Stimulated activated CD8-positive, alpha-beta memory T cell treated with anti-CD3 and anti-CD28 coated beads, Interleukin-15, amount 100 ng/mL, for 1 hour (primary cell): ENCODE results near the gene PREX1.

Experiments
- DNase-seq: peaks from one replicate; pipeline ENCODE4 v3.0.0-alpha.2; 2020; ENCODE audit warnings: low read depth

PREX1 gene

DNA sequence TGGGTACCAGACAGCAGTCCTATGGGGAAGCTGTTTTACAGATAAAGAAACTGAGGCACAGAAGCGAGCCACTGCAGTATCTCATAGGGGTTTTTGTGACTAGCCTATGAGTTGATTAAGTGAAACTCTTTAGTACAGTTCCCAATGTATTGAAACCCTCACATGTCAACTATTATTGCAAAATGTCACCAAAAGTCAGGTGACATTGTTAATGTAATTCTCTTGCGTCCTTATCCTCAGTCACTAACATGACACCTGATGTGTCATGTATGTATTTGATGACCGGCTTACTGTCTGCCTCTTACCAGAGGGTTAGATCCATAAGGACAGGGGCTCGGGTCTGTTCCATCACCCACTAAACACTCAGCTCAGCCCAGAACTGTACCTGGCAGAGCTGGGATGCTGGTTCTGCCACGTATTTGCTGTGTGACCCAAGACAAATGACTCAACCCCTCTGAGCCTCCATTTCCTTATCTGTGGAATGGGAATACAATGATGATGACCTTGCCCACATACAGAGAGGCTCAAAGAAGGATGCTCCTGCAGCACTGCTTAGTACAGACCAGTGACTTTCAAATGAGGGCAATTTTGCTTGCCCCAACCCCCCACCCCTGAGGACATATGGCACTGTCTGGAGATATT is 32.9 kb downstream of the PREX1 start:
- no peak for DNase-seq

DNA sequence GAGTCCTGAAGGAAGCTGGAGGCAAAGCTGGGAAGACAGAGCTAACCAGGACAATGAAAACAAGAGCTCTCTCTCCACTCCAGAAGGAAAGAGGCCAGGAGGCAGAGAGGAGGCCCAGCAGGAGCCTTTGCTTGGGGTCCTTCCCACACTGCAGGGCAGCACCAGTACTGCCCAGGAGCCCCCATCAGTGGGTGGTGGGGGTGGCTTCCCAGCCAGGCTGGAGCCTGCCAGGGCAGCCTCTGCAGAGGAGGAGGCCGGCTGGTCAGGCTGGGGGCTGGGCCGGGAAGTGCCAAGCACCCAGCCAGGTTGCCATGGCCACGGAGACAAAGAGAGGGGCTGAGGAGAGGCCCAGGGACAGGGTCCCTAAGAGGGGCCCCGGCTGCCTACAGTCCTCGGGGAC is 33.4 kb downstream of the PREX1 start:
- no peak for DNase-seq

DNA sequence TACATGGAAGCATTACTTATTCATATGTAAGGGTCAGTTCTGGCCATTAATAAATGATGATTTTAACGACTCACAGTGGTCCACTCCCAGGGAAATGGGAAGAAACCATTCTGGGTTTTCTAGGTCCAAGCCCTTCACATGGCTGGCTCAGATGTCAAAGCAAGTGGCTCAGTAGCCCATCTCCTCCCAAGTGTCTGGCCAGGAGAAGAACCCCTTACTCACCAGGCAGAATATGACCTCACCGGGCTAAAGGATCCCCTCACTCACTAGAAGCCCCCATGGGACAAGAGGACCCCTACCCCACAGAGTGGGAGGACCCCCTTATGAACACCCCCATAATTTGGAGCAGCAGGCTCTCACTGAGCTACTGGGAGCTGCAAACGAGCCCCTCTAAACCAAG is 34.0 kb downstream of the PREX1 start:
- no peak for DNase-seq

DNA sequence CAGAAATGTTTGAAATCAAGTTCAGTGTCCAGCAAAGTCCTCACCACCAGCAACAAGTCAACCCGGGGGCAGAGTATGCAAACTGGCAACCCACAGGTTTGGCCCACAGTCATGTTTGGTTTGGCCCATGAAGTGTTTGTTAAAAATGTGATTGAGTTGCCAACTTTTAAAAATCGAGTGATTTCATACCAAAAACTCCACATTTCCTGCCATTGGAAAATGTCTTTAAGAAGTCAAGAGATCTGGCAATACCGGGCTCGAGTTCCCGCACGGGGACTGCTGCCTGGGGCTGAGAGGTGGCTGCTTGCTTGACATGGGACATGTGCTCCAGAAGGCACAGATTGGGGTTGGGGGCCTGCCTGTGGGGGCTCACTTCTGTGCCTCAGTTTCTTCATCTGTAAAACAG is 36.1 kb downstream of the PREX1 start:
- DNase-seq: no peak

DNA sequence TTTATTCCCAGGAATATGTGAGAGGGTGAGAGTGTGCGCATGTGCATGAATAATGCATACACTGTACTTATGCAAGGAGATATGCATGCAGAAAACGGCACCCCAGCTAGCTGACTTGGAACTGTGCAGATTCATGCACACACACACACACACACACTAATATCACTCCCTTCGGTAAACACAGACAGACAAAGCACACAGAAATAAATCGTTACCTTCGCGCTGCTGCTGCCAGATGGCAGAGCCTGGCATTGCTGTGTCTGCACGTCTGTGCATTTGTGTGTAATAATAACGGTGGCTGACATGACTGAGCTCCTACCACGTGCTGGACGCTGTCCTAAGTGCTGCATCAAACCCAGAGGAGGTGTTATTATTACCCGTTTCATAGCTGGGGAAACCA is 36.8 kb downstream of the PREX1 start:
- no peak for DNase-seq

DNA sequence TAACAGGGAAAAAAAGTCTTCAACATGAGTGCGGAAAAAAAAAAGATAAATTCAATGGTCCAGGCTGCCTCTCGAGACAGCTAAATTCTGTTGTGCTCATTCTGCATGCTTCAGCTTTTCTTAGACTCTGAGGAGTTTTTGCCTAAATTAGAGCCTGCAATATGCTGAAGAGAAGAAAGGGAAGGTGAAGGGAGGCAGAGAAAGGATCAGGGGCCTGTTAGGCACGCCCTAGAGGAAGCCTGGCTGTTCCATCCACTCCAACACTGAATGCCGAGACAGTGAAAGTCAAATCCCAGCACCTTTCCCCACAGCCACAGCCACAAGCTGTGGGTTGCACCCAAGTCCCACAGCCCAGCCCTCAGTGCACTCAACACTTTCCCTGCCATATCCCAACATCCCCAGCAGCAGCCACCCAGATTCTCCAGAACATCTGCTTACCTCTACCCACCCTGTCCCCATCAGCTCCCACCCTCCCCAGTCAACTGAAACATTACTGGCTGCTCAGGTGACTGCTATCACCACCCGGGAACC is 37.3 kb downstream of the PREX1 start:
- DNase-seq: no peak

DNA sequence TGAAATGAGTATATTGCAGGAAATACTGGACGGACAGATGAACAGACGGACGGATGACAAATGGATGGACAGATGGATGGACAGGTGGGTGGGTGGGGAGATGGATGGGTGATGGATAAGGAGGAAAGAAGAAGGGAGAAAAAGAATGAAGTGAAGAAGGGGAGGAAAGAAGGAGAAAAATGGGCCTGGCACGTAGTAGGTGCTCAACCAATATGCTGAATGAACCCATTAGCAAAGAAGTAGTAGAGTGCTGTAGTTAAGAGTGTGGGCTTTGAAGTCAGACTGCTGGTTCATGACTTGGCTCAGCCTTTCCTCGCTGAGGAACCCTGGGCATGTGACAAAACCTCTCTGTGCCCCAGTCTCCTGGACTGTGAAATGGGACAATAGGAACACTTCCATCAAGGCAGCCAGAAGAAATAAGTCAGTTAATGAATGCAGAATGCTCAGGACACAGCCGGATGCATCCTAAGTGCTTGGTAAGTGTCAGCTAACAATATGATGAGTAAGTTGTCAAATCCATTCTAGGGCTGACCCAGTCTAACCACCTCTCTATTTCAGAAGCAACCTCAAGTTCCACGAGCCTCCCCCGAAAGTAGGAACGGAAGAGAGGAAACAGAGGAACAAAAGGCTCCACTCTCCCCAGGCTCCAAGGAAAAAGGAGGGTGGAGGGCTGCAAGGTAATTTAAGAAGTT is 37.9 kb downstream of the PREX1 start:
- DNase-seq: no peak

DNA sequence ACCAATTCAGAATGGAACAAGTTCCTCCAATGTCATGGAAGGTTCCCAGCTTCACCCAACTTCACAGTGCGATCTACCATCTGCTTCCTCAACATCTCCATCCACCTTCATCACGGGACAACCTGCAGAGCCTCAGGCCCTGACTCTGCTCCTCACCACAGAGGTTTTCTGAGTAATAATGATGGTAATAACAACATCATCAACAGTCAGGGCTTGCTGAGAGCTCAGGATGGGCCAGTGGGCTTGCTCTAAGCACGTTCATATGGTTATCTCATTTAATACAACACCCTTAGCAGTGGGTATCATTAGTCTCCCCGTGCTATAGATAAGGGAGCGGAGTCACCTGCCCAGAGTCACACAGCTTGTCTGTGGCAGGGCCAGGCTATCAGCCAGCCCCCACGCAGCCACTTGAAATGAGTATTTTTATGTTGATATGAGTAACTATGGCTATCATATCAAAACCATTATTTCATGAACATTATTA is 38.6 kb downstream of the PREX1 start:
- DNase-seq: no peak

DNA sequence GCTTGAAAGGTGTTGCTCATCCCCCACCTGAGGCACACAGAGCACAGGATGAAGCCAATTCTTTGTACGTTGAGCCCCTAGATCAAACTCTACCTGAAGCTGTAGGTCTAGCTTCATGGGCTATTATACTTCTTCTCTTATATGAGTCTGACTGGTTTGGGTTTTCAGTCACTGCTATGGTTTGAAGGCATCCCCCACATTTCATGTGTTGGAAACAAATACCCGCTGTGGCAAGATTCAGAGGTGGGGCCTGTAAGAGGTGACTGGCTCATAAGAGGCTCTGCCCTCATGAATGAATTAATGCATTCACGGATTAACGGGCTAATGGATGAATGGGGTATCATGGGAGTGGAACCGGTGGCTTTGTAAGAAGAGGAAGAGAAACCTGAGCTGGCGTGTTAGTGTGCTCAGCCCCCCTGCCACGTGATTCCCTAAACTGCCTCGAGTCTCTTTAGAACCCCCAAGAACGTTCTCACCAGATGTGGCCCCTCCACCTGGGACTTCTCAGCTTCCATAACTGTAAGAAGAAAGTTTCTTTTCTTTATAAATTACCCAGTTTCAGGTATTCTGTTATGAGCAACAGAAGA is 39.2 kb downstream of the PREX1 start:
- no peak for DNase-seq

DNA sequence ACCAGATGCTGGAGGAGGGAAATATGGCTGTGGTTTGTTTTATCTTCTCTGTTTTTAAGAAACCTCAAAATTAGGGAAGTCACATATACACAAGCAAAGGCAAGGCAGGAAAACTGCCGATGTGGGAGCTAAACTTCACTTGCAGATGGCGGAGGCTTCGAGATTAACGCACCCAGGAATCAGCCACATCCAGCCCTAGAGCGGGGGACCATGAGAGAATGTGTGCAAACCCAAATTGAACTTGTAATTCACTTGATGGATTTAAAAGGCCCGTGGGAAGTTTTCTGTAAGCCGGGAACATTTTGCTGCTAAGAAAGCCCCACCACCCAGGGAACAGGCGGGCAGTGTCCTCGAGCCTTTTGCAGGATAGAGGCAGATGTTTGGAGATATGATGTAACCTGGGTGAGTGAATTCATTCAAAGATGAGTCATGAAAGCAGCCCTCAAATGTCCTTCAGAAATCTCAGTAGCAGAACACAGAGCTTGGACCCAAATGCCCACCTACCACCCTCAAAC is 39.9 kb downstream of the PREX1 start:
- no peak for DNase-seq

DNA sequence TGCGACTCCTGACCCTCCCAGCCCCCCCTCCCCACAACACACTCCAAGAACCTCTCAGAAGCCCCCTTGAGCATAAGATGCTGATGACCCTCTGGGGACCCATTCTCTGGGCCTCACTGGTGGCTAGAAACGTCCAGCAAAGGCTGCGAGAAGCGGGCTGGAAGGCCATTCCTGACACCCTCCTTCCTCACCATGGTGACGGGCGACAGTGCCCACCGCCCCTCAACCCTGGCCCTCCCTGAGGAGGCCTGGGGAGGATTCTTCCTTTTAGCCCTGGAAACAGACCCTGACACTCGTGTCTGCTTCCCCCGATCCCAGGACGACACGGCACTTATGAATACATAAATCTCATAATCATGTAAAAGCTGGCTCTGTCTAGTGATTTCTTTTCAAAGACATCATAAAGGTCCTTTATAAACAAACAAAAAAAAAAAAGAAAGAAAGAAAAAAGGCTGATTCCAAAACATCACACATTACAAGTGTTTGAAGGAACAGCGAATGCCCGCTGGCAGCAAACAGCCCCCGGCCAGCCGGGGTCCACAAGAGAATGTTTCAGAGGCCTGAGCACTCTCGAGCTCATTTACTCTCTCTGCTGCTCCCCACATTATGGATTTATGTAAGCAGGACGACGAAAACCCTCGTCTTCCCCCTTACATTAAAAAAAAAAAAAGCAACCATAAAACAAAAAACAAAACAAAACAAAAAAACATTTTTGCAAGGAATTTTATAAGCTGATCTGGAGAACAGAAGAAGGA is 40.7 kb downstream of the PREX1 start:
- no peak for DNase-seq

DNA sequence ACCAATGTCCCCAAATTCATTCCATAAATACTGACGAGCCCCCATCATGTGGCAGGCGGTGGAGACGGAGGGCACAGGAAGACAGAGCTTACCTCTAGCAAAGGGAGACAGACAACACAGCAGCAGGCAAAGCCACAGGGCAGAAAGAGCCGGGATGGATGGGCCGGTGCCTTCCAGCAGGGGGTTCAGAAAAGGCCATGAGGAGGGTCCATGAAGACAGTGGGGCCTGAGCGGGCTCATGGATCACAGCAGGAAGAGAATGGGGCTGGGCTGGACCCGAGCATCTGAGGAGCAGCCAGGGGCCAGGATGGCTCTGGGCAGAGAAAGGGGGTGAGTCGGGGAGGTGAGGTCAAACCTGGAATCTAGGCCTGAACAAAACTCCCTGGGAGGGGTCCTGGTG is 42.0 kb downstream of the PREX1 start:
- no peak for DNase-seq

DNA sequence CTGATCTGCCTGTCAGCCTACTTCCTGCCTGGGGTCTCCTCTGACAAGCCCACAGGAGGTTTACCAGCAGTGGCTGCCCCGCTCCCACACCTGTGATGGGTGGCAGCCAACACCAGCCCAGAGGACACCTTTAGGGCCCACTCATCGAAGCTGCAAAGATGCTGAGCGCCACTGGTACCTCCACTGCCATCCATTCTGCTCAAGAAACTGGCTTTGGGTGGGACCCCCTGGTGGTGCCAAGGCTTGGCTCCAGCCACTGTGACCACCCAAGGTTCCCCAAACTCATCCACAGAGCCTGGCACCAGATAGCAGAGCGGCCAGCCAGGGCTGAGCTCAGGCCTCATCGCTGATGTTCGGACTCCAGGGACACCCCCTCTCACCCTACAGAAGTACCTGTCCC is 42.5 kb downstream of the PREX1 start:
- DNase-seq: no peak

DNA sequence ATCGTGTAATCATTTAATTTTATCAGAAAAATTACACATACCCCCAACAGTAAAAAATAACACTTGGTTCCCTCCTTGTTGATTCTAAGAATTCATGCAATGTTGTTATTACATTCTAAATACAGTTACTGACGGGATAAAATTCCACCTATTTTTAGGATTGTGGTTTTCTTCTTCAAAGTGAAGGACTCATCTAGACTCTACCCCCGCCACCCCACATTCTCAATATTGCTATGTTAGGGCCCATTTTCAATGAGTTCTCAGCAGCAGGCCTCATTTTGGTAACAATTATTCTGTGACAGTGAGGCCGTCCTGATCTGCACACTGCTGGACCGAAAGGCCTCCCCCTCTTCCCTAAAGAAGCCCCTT is 43.5 kb downstream of the PREX1 start:
- DNase-seq: no peak

DNA sequence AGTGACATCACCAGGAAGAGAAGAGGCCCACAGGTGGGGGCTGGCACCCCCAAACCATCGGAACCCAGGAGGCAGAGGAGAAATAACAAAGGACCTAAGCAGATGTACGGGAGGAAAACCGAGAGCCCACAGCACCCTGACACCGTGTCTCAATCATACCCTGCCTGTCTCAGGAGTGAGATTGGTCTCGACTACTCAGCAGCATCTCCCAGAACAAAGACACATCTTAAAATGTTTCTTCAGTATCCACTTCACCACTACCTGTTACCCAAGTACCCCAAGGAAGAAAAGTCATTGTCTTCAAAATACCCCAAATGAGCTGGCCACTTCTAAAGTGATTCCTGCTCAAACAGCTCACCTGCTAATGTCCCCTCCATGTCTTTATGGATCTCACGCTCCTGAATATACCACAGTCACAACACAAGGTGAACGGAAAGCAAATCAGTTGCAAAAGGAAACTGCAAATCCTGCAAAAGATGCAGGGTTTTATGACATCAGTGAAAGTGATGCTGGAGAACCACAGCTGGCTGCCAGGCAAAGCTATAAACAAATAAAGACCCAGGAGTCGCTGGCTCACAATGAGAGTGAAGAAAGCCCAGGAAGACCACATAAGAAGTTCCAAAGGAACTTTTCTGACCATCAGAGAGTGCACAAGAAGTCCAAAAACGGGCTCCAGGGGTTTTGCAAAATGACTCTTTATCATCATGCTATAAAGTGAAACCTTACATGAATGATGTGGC is 44.1 kb downstream of the PREX1 start:
- DNase-seq: no peak

DNA sequence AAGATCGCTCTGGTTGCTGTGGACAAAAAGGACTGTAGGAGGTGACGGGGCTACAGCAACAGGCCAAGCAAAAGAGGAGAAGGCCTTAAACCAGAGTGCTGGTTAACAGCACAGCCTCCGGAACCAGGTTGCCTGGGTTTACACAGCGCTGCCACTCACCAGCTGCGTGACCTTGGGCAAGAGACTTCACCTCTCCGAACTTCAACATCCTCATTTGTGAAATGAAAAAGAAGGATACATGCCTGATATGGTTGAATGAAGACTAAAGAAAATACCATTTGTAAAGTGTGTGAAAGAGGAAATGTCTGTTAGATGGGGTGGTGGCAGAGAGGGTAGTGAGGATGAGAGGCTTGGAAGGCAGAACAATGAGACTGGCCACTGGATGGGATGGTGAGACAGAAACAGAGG is 44.9 kb downstream of the PREX1 start:
- no peak for DNase-seq

DNA sequence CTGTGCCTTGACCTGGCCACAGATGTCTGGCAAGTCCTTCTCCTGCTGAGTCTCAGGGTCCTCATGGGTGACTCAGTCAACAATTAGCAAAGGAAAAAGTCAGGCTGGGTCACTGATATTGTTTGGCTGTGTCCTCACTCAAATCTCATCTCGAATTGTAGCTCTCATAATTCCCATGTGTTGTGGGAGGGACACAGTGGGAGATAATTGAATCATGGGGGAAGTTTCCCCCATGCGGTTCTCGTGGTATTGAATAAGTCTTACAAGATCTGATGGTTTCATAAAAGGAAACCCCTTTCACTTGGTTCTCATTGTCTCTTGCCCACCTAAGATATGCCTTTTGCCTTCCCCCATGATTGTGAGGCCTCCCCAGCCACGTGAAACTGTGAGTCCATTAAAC is 45.7 kb downstream of the PREX1 start:
- no peak for DNase-seq

DNA sequence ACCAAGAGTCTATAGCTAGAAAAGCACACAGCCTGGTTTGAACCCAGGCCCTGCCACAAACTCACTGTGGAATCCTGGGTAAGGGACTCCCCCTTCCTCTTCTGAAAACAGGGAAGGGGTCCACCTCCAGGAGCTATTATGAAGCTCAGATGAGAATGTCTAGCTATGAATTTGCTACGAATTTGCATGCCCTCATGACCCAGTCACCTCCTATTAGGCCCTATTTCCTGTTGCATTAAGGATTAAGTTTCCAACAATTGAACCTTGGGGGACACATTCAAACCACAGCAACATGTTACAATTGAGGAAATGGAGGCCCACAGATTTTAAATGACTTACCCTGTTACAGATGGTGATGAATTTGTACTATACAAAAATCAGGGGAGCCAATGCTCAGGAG is 46.2 kb downstream of the PREX1 start:
- DNase-seq: no peak

DNA sequence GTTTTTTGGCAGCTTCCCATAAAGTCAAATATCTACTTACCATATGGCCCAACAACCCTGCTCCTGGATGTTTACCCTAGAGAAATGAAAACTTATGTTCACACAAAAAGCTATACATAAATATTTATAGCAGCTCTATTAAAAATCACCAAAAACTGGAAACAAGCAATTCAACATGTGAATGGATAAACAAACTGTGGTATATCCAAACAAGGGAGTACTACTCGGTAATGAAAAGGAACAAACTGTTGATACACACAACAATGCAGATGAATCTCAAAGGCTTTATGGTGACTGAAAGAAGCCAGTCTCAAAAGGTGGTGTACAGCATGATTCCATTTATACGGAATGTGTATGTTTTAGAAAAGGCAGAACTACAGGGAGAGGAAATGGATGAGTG is 48.4 kb downstream of the PREX1 start:
- no peak for DNase-seq

DNA sequence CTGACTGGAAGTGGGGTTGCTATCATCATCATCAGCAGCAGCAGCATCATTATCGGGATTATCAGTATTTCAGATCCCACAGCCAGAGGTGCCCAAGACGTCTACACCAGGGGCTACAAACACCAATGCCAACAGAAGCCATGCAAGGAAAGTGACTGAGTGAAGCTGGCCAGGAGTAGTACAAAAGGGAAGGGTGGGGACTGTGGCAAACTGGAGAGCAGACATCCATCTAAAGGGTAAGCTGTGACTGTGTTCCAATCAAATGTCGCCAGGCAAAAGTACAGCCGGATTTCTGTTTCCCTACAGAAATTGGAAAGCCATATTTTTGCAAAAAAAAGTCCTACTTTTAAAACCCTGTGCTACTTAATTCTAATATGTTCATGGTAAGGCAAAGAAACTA is 50.0 kb downstream of the PREX1 start:
- no peak for DNase-seq

DNA sequence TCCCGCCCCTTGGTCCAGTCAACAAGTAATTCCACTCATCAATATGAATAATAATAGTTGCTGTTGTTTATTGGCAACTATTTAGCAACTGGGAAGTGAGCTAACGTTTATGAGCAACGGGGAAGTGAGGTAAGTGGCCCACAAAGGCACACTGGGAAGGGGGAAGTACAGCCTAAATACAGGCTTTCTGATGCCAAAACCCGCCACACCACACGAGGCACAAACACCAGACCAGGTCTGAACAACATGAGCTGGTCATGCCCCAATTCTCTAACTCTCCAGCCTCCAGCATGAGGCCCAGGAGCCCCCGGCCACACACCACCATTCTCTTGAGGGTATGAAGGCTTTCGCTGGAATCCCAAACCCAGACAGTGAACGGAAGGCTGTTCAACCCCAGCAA is 50.8 kb downstream of the PREX1 start:
- no peak for DNase-seq

DNA sequence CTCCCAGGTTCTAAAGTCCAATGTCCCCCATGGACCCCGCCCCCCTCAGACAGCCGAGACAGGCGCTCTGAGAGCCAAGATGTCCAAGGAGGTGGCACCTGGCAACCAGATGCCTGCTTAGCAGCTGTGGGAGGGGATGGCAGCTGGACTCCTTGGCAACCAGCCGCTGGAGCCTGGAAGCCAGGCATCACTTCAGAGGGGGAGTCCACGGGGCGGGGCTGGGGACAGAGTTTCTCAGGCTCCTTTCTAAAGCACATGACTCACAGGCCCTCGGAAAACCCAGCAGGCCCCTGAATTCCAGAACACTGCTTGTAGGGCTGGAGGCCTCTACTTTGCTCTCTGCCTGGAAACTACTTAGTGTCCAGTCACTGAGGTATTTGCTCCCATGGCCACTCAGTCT is 51.5 kb downstream of the PREX1 start:
- no peak for DNase-seq
